ENCODE results near the gene DOCK10.

Gene DOCK10

GRCh38 chr2:224869601-224870233, 172.6 kb downstream of the DOCK10 start:
- no peak for DNase-seq

GRCh38 chr2:224865016-224865415, 177.3 kb downstream of the DOCK10 start:
- no peak for DNase-seq

- DNase-seq, result no peak
Observed at GRCh38 chr2:224861266-224861665, 181.0 kb downstream of the DOCK10 start.

GRCh38 chr2:224860786-224861185, 181.5 kb downstream of the DOCK10 start:
- no peak for DNase-seq

- DNase-seq, result no peak
Observed at GRCh38 chr2:224851811-224852210, 190.5 kb downstream of the DOCK10 start.

- DNase-seq, result no peak
Observed at GRCh38 chr2:224850081-224850480, 192.2 kb downstream of the DOCK10 start.

GRCh38 chr2:224849264-224849663, 193.0 kb downstream of the DOCK10 start:
- no peak for DNase-seq

GRCh38 chr2:224847961-224848850, 194.1 kb downstream of the DOCK10 start:
- no peak for DNase-seq

- DNase-seq, result no peak
Observed at GRCh38 chr2:224847381-224847780, 194.9 kb downstream of the DOCK10 start.

- DNase-seq, result no peak
Observed at GRCh38 chr2:224846686-224847085, 195.6 kb downstream of the DOCK10 start.

- DNase-seq, result no peak
Observed at GRCh38 chr2:224846161-224846560, 196.1 kb downstream of the DOCK10 start.

- DNase-seq, result no peak
Observed at GRCh38 chr2:224843141-224843540, 199.1 kb downstream of the DOCK10 start.

GRCh38 chr2:224841910-224842309, 200.4 kb downstream of the DOCK10 start:
- DNase-seq, result no peak

- DNase-seq, result no peak
Observed at GRCh38 chr2:224838335-224838734, 203.9 kb downstream of the DOCK10 start.

- DNase-seq, result no peak
Observed at GRCh38 chr2:224837558-224837957, 204.7 kb downstream of the DOCK10 start.

- DNase-seq, result no peak
Observed at GRCh38 chr2:224837066-224837465, 205.2 kb downstream of the DOCK10 start.

GRCh38 chr2:224836263-224836662, 206.0 kb downstream of the DOCK10 start:
- DNase-seq, result no peak

- DNase-seq, result no peak
Observed at GRCh38 chr2:224835405-224835804, 206.9 kb downstream of the DOCK10 start.

- DNase-seq, result no peak
Observed at GRCh38 chr2:224833986-224834385, 208.3 kb downstream of the DOCK10 start.

- DNase-seq, result no peak
Observed at GRCh38 chr2:224832207-224832606, 210.1 kb downstream of the DOCK10 start.

GRCh38 chr2:224831530-224831929, 210.7 kb downstream of the DOCK10 start:
- DNase-seq, result no peak

GRCh38 chr2:224820283-224820991, 221.8 kb downstream of the DOCK10 start:
- DNase-seq, result no peak

- DNase-seq, result no peak
Observed at GRCh38 chr2:224819075-224819474, 223.2 kb downstream of the DOCK10 start.

GRCh38 chr2:224817676-224818075, 224.6 kb downstream of the DOCK10 start:
- no peak for DNase-seq
